Measurements from ENCODE around the gene JAZF1. TPM values are rescaled to one million over a fixed set of nuclear protein-coding genes. Genes with fewer than 3 reads are reported as not detected.

The JAZF1 gene
- total RNA-seq, 3 donors from 2014 or later: 8.6 to 27.4 (median 10.5) TPM

DNA sequence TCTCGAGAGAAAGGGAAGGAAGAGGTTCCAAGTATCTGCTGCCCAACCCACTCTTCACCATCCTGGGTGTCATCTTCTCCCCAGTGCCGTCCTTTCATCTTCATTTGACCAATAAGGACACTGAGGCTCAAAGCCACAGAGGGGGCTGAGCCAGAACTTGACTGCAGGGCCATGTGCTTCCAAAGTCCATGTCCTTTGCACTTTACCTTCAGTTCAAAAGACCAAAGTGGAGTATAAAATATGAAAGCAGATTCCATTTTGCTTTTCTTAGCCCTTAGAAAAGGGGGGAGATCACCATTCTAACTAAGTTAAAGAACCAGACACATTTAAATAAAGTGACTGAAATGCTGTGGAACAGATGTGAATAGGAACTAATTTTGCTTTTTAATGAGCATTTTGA is 56.2 kb downstream of the JAZF1 start:
- H3K4me3 ChIP-seq: no peak overlapping the region
- H3K27me3 ChIP-seq: no peaks in the 10 kb centered on the region
- no peak for DNase-seq (ENCODE audit: low spot score in 2 of 2)
- H3K27ac ChIP-seq: no peak overlapping the region
- intact Hi-C loops (cut with DNase I; ENCODE audit: low total_unique reads): loop anchor here (10.0 kb wide), 1 partner anchor 1470 kb away; no protein-coding TSS in a partner anchor
- H3K36me3 ChIP-seq: no peaks in the 10 kb centered on the region
- no peaks in the 10 kb centered on the region for H3K9me3 ChIP-seq
- H3K4me1 ChIP-seq: no peaks in the 10 kb centered on the region
- TF ChIP-seq POLR2AphosphoS5 (IDR thresholded peaks at IDR 0.05): no peak
- no peak for TF ChIP-seq POLR2A (IDR thresholded peaks at IDR 0.05)
- TF ChIP-seq, protein P1, sequence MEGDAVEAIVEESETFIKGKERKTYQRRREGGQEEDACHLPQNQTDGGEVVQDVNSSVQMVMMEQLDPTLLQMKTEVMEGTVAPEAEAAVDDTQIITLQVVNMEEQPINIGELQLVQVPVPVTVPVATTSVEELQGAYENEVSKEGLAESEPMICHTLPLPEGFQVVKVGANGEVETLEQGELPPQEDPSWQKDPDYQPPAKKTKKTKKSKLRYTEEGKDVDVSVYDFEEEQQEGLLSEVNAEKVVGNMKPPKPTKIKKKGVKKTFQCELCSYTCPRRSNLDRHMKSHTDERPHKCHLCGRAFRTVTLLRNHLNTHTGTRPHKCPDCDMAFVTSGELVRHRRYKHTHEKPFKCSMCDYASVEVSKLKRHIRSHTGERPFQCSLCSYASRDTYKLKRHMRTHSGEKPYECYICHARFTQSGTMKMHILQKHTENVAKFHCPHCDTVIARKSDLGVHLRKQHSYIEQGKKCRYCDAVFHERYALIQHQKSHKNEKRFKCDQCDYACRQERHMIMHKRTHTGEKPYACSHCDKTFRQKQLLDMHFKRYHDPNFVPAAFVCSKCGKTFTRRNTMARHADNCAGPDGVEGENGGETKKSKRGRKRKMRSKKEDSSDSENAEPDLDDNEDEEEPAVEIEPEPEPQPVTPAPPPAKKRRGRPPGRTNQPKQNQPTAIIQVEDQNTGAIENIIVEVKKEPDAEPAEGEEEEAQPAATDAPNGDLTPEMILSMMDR (IDR thresholded peaks at IDR 0.05): no peak

DNA sequence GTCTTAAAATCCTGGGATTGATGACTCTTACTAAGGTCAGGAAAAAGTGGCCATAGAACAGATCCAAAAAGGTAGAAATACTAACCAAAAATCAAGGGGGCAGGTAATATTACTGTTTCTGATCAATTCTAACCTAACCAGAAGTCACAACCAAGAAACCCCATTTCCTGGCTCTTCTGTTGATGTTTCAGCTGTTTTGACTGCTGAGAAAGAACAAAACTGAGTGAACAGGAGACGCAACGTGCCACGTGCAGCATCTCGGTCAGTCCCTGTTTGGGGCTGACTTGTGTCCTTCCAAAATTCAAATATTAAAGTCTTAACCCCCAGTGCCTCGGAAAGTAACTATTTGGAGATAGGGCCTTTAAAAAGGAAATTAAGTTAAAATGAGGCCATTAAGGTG is 56.8 kb downstream of the JAZF1 start:
- intact Hi-C loops (cut with DNase I; ENCODE audit: low total_unique reads): loop anchor here (10.0 kb wide), 1 partner anchor 1469 kb away; no protein-coding TSS in a partner anchor
- Histone ChIP-seq H3K27ac (no peak overlapping the region), H3K4me3 (no peak overlapping the region), H3K36me3 (no peaks in the 10 kb centered on the region), H3K27me3 (no peaks in the 10 kb centered on the region), H3K9me3 (no peaks in the 10 kb centered on the region), H3K4me1 (no peaks in the 10 kb centered on the region)
- no peak for DNase-seq (ENCODE audit: low spot score in 2 of 2)
- TF ChIP-seq, protein P1 (IDR thresholded peaks at IDR 0.05): no peak
- no peak for TF ChIP-seq POLR2AphosphoS5 (IDR thresholded peaks at IDR 0.05)
- TF ChIP-seq POLR2A (IDR thresholded peaks at IDR 0.05): no peak

DNA sequence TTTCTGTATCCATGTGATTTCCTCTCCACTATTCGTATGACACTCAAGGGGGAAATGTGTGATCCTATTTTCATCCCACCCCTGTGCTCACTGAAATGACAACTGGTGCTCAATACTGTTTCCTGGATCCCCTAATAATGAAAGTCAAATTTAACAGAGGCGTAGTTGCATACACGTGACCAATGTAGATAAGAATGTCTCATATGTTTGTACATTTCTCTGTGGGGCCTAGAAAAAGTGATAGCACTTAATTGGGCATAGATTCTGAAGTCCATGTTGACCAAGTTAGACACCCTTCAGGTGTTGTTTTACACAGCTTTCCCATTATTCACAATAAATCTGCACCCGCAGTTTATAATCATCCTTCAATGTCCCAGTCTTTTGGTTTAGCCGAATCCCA is 59.1 kb downstream of the JAZF1 start:
- Histone ChIP-seq H3K36me3 (no peaks in the 10 kb centered on the region), H3K4me1 (no peaks in the 10 kb centered on the region), H3K9me3 (no peaks in the 10 kb centered on the region), H3K27me3 (no peaks in the 10 kb centered on the region), H3K4me3 (no peak overlapping the region), H3K27ac (no peak overlapping the region)
- DNase-seq (ENCODE audit: low spot score in 2 of 2): no peak
- intact Hi-C loops (cut with DNase I; ENCODE audit: low total_unique reads): loop anchor here (10.0 kb wide), 1 partner anchor 1467 kb away; no protein-coding TSS in a partner anchor
- TF ChIP-seq POLR2AphosphoS5 (IDR thresholded peaks at IDR 0.05): no peak
- TF ChIP-seq POLR2A (IDR thresholded peaks at IDR 0.05): no peak
- TF ChIP-seq, protein P1 (IDR thresholded peaks at IDR 0.05): no peak

DNA sequence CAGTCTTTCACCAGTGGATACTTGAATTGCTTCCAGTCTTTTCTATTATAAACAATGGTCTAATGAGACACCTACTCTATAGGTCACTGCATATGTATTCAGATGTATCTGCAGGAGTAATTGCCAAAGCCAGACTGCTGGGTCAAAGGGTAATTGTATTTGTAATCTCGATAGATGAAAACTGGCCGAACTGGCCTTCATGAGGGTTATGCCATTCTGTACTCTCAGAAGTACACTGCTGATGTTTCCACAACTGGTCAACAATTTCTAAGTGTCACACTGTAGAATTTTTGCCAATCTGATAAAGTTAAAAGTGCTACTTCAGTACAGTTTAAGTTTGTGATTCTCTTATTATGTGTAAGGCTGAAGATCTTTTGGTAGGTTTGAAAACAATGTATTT is 64.6 kb downstream of the JAZF1 start:
- TF ChIP-seq, protein P1 (IDR thresholded peaks at IDR 0.05): no peak
- TF ChIP-seq POLR2AphosphoS5 (IDR thresholded peaks at IDR 0.05) (no peak), POLR2A (IDR thresholded peaks at IDR 0.05) (no peak)
- Histone ChIP-seq H3K36me3 (no peaks in the 10 kb centered on the region), H3K9me3 (no peaks in the 10 kb centered on the region), H3K27me3 (no peaks in the 10 kb centered on the region), H3K4me1 (no peaks in the 10 kb centered on the region), H3K27ac (no peak overlapping the region), H3K4me3 (no peak overlapping the region)
- intact Hi-C loops (cut with DNase I; ENCODE audit: low total_unique reads): no loop called here
- no peak for DNase-seq (ENCODE audit: low spot score in 2 of 2)

DNA sequence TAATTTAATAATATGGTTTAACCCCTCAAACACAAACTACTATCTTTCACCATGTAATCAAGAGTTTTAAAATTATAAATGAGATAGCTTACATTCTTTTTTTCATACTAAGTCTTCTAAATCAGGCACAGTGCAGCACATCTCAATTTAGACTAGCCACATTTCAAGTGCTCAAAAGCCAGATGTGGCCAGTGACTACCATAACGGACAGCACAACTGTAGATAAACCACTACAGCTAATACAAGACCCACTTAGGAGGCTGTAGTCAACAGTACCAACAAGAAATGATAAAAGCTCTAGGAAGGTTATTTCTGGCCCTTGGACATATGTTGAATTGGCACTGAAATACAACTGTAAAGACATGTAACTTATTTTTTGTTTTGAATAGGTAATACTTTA is 65.3 kb downstream of the JAZF1 start:
- intact Hi-C loops (cut with DNase I; ENCODE audit: low total_unique reads): no loop called here
- Histone ChIP-seq H3K36me3 (no peaks in the 10 kb centered on the region), H3K4me3 (no peak overlapping the region), H3K4me1 (no peaks in the 10 kb centered on the region), H3K27ac (no peak overlapping the region), H3K9me3 (no peaks in the 10 kb centered on the region), H3K27me3 (no peaks in the 10 kb centered on the region)
- no peak for DNase-seq (ENCODE audit: low spot score in 2 of 2)
- TF ChIP-seq POLR2AphosphoS5 (IDR thresholded peaks at IDR 0.05): no peak
- no peak for TF ChIP-seq POLR2A (IDR thresholded peaks at IDR 0.05)
- TF ChIP-seq, protein P1 (IDR thresholded peaks at IDR 0.05): no peak

All from breast epithelium (tissue), 4 donors.